GM12878 (cell line): ENCODE results near the gene CHD9. TPM values are rescaled to one million over a fixed set of nuclear protein-coding genes. Genes with fewer than 3 reads are reported as not detected.

Experiments
- ATAC-seq: fragments of 200-7000 bp; cut with Tn5 transposase; 3 replicates; pipeline ENCODE4 v1.9.1; 2020; ENCODE audit warnings: mild to moderate bottlenecking, moderate library complexity
- BruUV-seq: library from RNA; stranded (reverse); fragments of 400-500 nt; replicated peaks from 2 replicates; lab custom pipeline; 2021; lab: Mats Ljungman, UMichigan
- CTCF ChIA-PET: fragments of 300-600 bp; sonication (Branson Sonifier 250); formaldehyde crosslinking; extraction: SDS; loops from one replicate; lab custom pipeline; 2021; ENCODE audit warnings: inconsistent platforms; lab: Yijun Ruan, JAX
- POLR2A ChIA-PET: fragments of 350-600 bp; formaldehyde crosslinking; extraction: SDS; loops from one replicate; lab custom pipeline; 2021; ENCODE audit warnings: inconsistent platforms; lab: Charles Lee
- RAD21 ChIA-PET: fragments of 300-600 bp; sonication (Branson Sonifier 250); formaldehyde crosslinking; loops from one replicate; lab custom pipeline; 2023; ENCODE audit warnings: antibody characterized with exemption; ENCODE audit not compliant: unreplicated experiment; lab: Charles Lee
- SMC1A ChIA-PET: fragments of 300-600 bp; sonication (Branson Sonifier 250); formaldehyde crosslinking; loops from one replicate; lab custom pipeline; 2023; ENCODE audit not compliant: unreplicated experiment, uncharacterized antibody; lab: Charles Lee
- DNase-seq: peaks from one replicate; pipeline ENCODE4 v3.0.0-alpha.2; 2011; ENCODE audit warnings: low read depth, low spot score
- FAIRE-seq: peaks from 3 replicates; lab custom pipeline; 2011; peaks lifted over from hg19 to GRCh38; lab: Jason Lieb, UNC
- H2AFZ ChIP-seq: 2 replicates; pipeline ENCODE4 v1.6.0; 2011; ENCODE audit warnings: low read depth, low read length, control low read depth; ENCODE audit not compliant: control insufficient read depth
- H3K27ac ChIP-seq: 2 replicates; pipeline ENCODE4 v1.5.1; 2011; ENCODE audit warnings: control low read depth; ENCODE audit not compliant: control insufficient read depth, insufficient read depth
- H3K27me3 ChIP-seq, 2 experiments: replicated peaks in 1 of 2; 2 replicates each; pipeline versions ENCODE4 v1.6.0 to v1.6.1; 2011; ENCODE audit warnings: low read length in 1 of 2; ENCODE audit not compliant: control insufficient read depth in 2 of 2, insufficient read depth in 2 of 2
- H3K36me3 ChIP-seq, 2 experiments: 2 replicates each; pipeline ENCODE4 v1.5.1; 2011; ENCODE audit warnings: low read length in 1 of 2; ENCODE audit not compliant: control insufficient read depth in 2 of 2, insufficient read depth in 2 of 2
- H3K4me1 ChIP-seq: 2 replicates; pipeline ENCODE4 v1.6.1; 2011; ENCODE audit warnings: mild to moderate bottlenecking, low read length, moderate library complexity, mixed read lengths; ENCODE audit not compliant: control insufficient read depth, insufficient read depth
- H3K4me2 ChIP-seq: 2 replicates; pipeline ENCODE4 v1.6.0; 2011; ENCODE audit warnings: control low read depth; ENCODE audit not compliant: control insufficient read depth, insufficient read depth
- H3K4me3 ChIP-seq: fragments of 200-600 bp; sonication (generic); 2 replicates; pipeline ENCODE4 v1.5.1; 2016
- H3K79me2 ChIP-seq: 2 replicates; pipeline ENCODE4 v1.6.0; 2011; ENCODE audit warnings: low read length; ENCODE audit not compliant: control insufficient read depth, insufficient read depth
- H3K9ac ChIP-seq: 2 replicates; pipeline ENCODE4 v1.8.0; 2011; ENCODE audit warnings: low read length, control low read depth, mixed read lengths; ENCODE audit not compliant: control insufficient read depth, insufficient read depth
- H3K9me3 ChIP-seq: replicated peaks from 3 replicates; pipeline ENCODE4 v1.5.1; 2011; ENCODE audit warnings: mild to moderate bottlenecking, low read length; ENCODE audit not compliant: control insufficient read depth, insufficient read depth
- H4K20me1 ChIP-seq: 2 replicates; pipeline ENCODE4 v1.6.0; 2011; ENCODE audit not compliant: control insufficient read depth, insufficient read depth
- ASH2L ChIP-seq: fragments of 300-600, 200-600 bp; sonication (generic); IDR thresholded peaks from 2 replicates; pipeline ENCODE4 v1.6.1; 2017; ENCODE audit warnings: low read depth, mild to moderate bottlenecking, borderline replicate concordance
- ATF7 ChIP-seq: fragments of 450-650 bp; IDR thresholded peaks from 2 replicates; pipeline ENCODE4 v1.6.1; 2016; ENCODE audit warnings: low read depth, mild to moderate bottlenecking
- BRCA1 ChIP-seq: IDR thresholded peaks from 2 replicates; pipeline ENCODE4 v1.6.1; 2011; ENCODE audit warnings: low read depth, low read length, improper control_type of control experiment
- CHD4 ChIP-seq: fragments of 200-600 bp; sonication (generic); IDR thresholded peaks from 2 replicates; pipeline ENCODE4 v1.6.1; 2016; ENCODE audit warnings: mild to moderate bottlenecking
- CREM ChIP-seq: IDR thresholded peaks from 2 replicates; pipeline ENCODE4 v1.6.1; 2014; ENCODE audit warnings: antibody characterized with exemption, low read depth
- GABPA ChIP-seq: IDR thresholded peaks from 2 replicates; pipeline ENCODE4 v1.6.1; 2014; ENCODE audit warnings: antibody characterized with exemption, low read depth, mild to moderate bottlenecking, inconsistent platforms
- KDM1A ChIP-seq: fragments of 200-600 bp; sonication (generic); IDR thresholded peaks from 2 replicates; pipeline ENCODE4 v1.6.1; 2016; ENCODE audit warnings: borderline replicate concordance
- NFYB ChIP-seq: IDR thresholded peaks from 2 replicates; pipeline ENCODE4 v1.6.1; 2011; ENCODE audit warnings: low read depth, mild to moderate bottlenecking, low read length, improper control_type of control experiment, moderate library complexity; ENCODE audit not compliant: insufficient read depth
- RELA ChIP-seq: fragments of 450-650 bp; IDR thresholded peaks from 2 replicates; pipeline ENCODE4 v1.8.0; 2014; ENCODE audit warnings: borderline replicate concordance; ENCODE audit not compliant: partially characterized antibody
- RFX5 ChIP-seq: IDR thresholded peaks from 2 replicates; pipeline ENCODE4 v1.6.1; 2011; ENCODE audit warnings: low read depth, low read length, improper control_type of control experiment
- SRF ChIP-seq, 2 experiments: IDR thresholded peaks; 2 replicates each; pipeline ENCODE4 v1.6.1; 2011; ENCODE audit warnings: low read depth in 2 of 2, low read length in 2 of 2, mild to moderate bottlenecking in 1 of 2, moderate library complexity in 1 of 2
- STAT1 ChIP-seq: fragments of 450-650 bp; conservative IDR thresholded peaks from 2 replicates; pipeline ENCODE4 v1.6.1; 2014; ENCODE audit warnings: antibody characterized with exemption, mild to moderate bottlenecking
- ZBED1 ChIP-seq: IDR thresholded peaks from 2 replicates; pipeline ENCODE4 v1.6.1; 2016; ENCODE audit warnings: borderline replicate concordance
- ZNF217 ChIP-seq: fragments of 450-650 bp; IDR thresholded peaks from 2 replicates; pipeline ENCODE4 v1.6.1; 2017; ENCODE audit warnings: antibody characterized with exemption, mild to moderate bottlenecking
- WGBS: methylation state at CpG from one replicate; pipeline ENCODE4 v1.1.6; 2016; ENCODE audit warnings: low lambda C conversion rate; ENCODE audit not compliant: insufficient replicate concordance, insufficient coverage; ENCODE audit errors: missing lambda C conversion rate; 5-methylcytosine and 5-hydroxymethylcytosine counted together
- in situ Hi-C: fragments of 300-500 bp; cut with MboI; formaldehyde crosslinking; loops from 9 replicates; pipeline ENCODE4 v1.14.3; 2018; ENCODE audit warnings: mixed read lengths
- intact Hi-C: fragments of 100-400 bp; cut with micrococcal nuclease; formaldehyde crosslinking; loops from one replicate; pipeline ENCODE4 v1.14.2; 2022; ENCODE audit not compliant: unreplicated experiment
- polyA plus RNA-seq, 11 experiments: library from polyadenylated mRNA; depleted of rRNA in 4 of 11; unstranded in 6 of 11; stranded (reverse) in 5 of 11; fragments of >200 nt; fragmentation: Nextera tagmentation in 4 of 11; fragmentation: Illumina TruSeq in 1 of 11; extraction: Ambion mirVana in 4 of 11; extraction: Trizol in 1 of 11; gene quantifications; 1 replicate in 1 of 11; 2 replicates in 10 of 11; pipeline versions ENCODE4 v1.2.1 to v1.2.3, GENCODE V29; 2011 to 2016; ENCODE audit warnings: inconsistent platforms in 2 of 11, missing spikeins in 2 of 11, low read depth in 1 of 11
- total RNA-seq, 4 experiments: library from RNA; depleted of rRNA in 3 of 4; stranded (reverse); fragments of >200 nt in 3 of 4; fragmentation: Illumina TruSeq in 1 of 4; extraction: Trizol in 1 of 4; gene quantifications; 2 replicates each; pipeline versions ENCODE4 v1.2.1 to v1.2.3, GENCODE V29; 2013 to 2021
- TF ChIP-seq, protein P1 (sequence below): IDR thresholded peaks from 2 replicates; pipeline ENCODE4 v1.6.1; 2012; ENCODE audit warnings: low read depth, low read length, improper control_type of control experiment

CHD9 gene
- total and polyA plus RNA-seq, 10 of the 15 experiments (the other 5 are each of a cell fraction or from before 2014, with no cell fraction given), result 29.2 to 95.7 (median 54.3) TPM

DNA sequence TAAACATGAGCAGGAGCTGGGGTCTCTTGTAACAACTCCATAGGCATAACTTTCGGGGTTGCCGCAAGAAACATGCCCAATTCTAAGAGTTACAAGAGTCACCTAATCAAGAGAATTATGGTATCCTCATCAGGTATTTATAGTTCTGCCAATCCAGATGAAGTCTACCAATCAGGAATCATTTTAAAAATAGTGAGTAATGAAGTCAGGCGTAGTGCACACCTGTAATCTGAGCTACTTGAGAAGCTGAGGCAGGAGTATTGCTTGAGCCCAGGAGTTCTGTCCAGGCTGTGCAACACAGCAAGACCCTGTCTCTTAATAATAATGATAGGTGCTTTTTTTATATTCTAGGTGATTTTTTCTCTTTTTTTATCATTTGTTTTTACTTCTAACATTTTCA lies 251.0 kb downstream of the CHD9 start:
- DNase-seq, result no peak
- Histone ChIP-seq H3K27me3 (no peaks in the 10 kb centered on the region), H3K36me3 (peaks cover 4 to 23% of the 10 kb centered on the region in 2 experiments), H3K27ac (no peak overlapping the region), H3K4me3 (no peak overlapping the region), H4K20me1 (no peaks in the 10 kb centered on the region), H3K9me3 (no peaks in the 10 kb centered on the region), H3K4me1 (no peaks in the 10 kb centered on the region), H3K4me2 (no peak overlapping the region), H3K79me2 (no peaks in the 10 kb centered on the region), H2AFZ (no peak overlapping the region), H3K9ac (no peak overlapping the region)
- 100% methylated on average over 3 of the region's 3 CpGs for WGBS
- SMC1A ChIA-PET, result no interaction called here
- intact Hi-C loops (no loop called here), in situ Hi-C loops (no loop called here)
- ATAC-seq, result no peak
- RAD21 ChIA-PET, result interaction anchor here (0.8 kb wide), 1 partner anchor 195 kb away, joined by 3 read pairs; no protein-coding TSS in a partner anchor
- POLR2A ChIA-PET, result no interaction called here
- no peak for FAIRE-seq
- BruUV-seq, result no TSS peak
- CTCF ChIA-PET, result no interaction called here
- no peak for TF ChIP-seq KDM1A
- TF ChIP-seq SRF (IDR thresholded peaks at IDR 0.05; ENCODE audit: low read depth in 2 of 2, low read length in 2 of 2), result no peak
- TF ChIP-seq ZBED1, result no peak
- no peak for TF ChIP-seq RELA
- TF ChIP-seq ATF7, result no peak
- TF ChIP-seq, protein P1, sequence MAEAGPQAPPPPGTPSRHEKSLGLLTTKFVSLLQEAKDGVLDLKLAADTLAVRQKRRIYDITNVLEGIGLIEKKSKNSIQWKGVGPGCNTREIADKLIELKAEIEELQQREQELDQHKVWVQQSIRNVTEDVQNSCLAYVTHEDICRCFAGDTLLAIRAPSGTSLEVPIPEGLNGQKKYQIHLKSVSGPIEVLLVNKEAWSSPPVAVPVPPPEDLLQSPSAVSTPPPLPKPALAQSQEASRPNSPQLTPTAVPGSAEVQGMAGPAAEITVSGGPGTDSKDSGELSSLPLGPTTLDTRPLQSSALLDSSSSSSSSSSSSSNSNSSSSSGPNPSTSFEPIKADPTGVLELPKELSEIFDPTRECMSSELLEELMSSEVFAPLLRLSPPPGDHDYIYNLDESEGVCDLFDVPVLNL, result no peak
- no peak for TF ChIP-seq RFX5
- TF ChIP-seq GABPA, result no peak
- no peak for TF ChIP-seq CREM
- no peak for TF ChIP-seq CHD4
- TF ChIP-seq STAT1, result no peak
- no peak for TF ChIP-seq ASH2L
- TF ChIP-seq BRCA1, result no peak
- TF ChIP-seq ZNF217, result no peak
- no peak for TF ChIP-seq NFYB
